Panc1 (cell line): Measurements from ENCODE around the gene VMAC. TPM values are rescaled to one million over a fixed set of nuclear protein-coding genes. Genes with fewer than 3 reads are reported as not detected.

ENCODE experiments used
- ATAC-seq: fragments of 200-7000 bp; cut with Tn5 transposase; 2 replicates; pipeline ENCODE4 v1.9.1; 2020; ENCODE audit warnings: mild to moderate bottlenecking, moderate library complexity
- BruUV-seq: library from RNA; stranded (reverse); fragments of 400-500 nt; replicated peaks from 2 replicates; lab custom pipeline; 2021; lab: Mats Ljungman, UMichigan
- CTCF ChIA-PET: fragments of 300-600 bp; sonication (Branson Sonifier 250); formaldehyde crosslinking; loops from one replicate; lab custom pipeline; 2022; ENCODE audit warnings: antibody characterized with exemption; lab: Charles Lee
- POLR2A ChIA-PET: fragments of 300-600 bp; sonication (Branson Sonifier 250); formaldehyde crosslinking; loops from one replicate; lab custom pipeline; 2022; ENCODE audit warnings: antibody characterized with exemption; lab: Charles Lee
- DNase-seq: peaks from one replicate; pipeline ENCODE4 v3.0.0-alpha.2; 2010; ENCODE audit warnings: low read depth, low spot score
- H3K27ac ChIP-seq: 2 replicates; pipeline ENCODE4 v1.5.1; 2011; ENCODE audit warnings: mild to moderate bottlenecking, low read length, inconsistent platforms
- H3K27me3 ChIP-seq: fragments of 200-500 bp; sonication (Bioruptor generic); 2 replicates; pipeline ENCODE4 v1.6.0; 2014; ENCODE audit warnings: low read length, inconsistent platforms; ENCODE audit not compliant: control insufficient read depth, insufficient read depth
- H3K36me3 ChIP-seq: fragments of 200-500 bp; sonication (Bioruptor generic); 2 replicates; pipeline ENCODE4 v1.5.1; 2014; ENCODE audit warnings: inconsistent platforms, mild to moderate bottlenecking, low read length, moderate library complexity; ENCODE audit not compliant: control insufficient read depth, insufficient read depth
- H3K4me1 ChIP-seq: 2 replicates; pipeline ENCODE4 v1.5.1; 2011; ENCODE audit warnings: inconsistent platforms, mild to moderate bottlenecking, low read length, moderate library complexity; ENCODE audit not compliant: control insufficient read depth, insufficient read depth
- H3K4me3 ChIP-seq, 2 experiments: 2 replicates each; pipeline ENCODE4 v1.5.1; 2011 to 2012; ENCODE audit warnings: low read depth in 2 of 2, low read length in 2 of 2, mild to moderate bottlenecking in 2 of 2, inconsistent platforms in 1 of 2, moderate library complexity in 1 of 2
- H3K9me3 ChIP-seq: fragments of 200-500 bp; sonication (Bioruptor generic); 2 replicates; pipeline ENCODE4 v1.5.1; 2014; ENCODE audit warnings: low read depth, mild to moderate bottlenecking, inconsistent platforms, low read length, moderate library complexity; ENCODE audit not compliant: control insufficient read depth, insufficient read depth
- CTCF ChIP-seq: fragments of 450-650 bp; IDR thresholded peaks from 2 replicates; pipeline ENCODE4 v1.5.1; 2017; ENCODE audit warnings: mild to moderate bottlenecking
- POLR2AphosphoS5 ChIP-seq: IDR thresholded peaks from 2 replicates; pipeline ENCODE4 v1.6.1; 2012; ENCODE audit warnings: mild to moderate bottlenecking, low read depth, low read length, moderate library complexity
- REST ChIP-seq, 2 experiments: IDR thresholded peaks; 2 replicates each; pipeline ENCODE4 v1.6.1; 2011 to 2012; ENCODE audit warnings: low read depth in 2 of 2, control low read depth in 1 of 2, low read length in 1 of 2, mild to moderate bottlenecking in 1 of 2, moderate library complexity in 1 of 2; ENCODE audit not compliant: insufficient read depth in 1 of 2
- SIN3A ChIP-seq: IDR thresholded peaks from 2 replicates; pipeline ENCODE4 v1.6.1; 2012; ENCODE audit warnings: low read depth, mild to moderate bottlenecking, low read length, moderate library complexity, borderline replicate concordance; ENCODE audit not compliant: insufficient read depth
- TCF7L2 ChIP-seq: IDR thresholded peaks from 2 replicates; pipeline ENCODE4 v1.6.1; 2011; ENCODE audit warnings: mild to moderate bottlenecking, low read depth, low read length, inconsistent platforms
- in situ Hi-C: cut with HindIII; loops from 2 replicates; pipeline ENCODE4 v1.10.0; 2016; ENCODE audit warnings: low sequenced_read_pairs, low pct_unique_long_range_greater_than_20kb
- intact Hi-C: fragments of 100-400 bp; cut with micrococcal nuclease; formaldehyde crosslinking; loops from one replicate; pipeline ENCODE4 v1.10.0; 2022; ENCODE audit not compliant: unreplicated experiment
- total RNA-seq: library from RNA; stranded (reverse); gene quantifications from one replicate; pipeline ENCODE4 v1.2.1, GENCODE V29; 2021; ENCODE audit not compliant: unreplicated experiment

VMAC gene
- total RNA-seq, 1 experiment from 2014 or later: 5.2 TPM

- H3K4me1 ChIP-seq: no peaks in the 10 kb centered on the region
- in situ Hi-C loops (no loop called here), intact Hi-C loops (loop anchor here (10.0 kb wide), 1 partner anchor 87 kb away; the partner anchor contains the start of gene NRTN)
- no peaks in the 10 kb centered on the region for H3K9me3 ChIP-seq
- BruUV-seq: no TSS peak
- DNase-seq (no peak), ATAC-seq (peak; percentile 71)
- TF ChIP-seq CTCF (peak; percentile 77), REST (IDR thresholded peaks at IDR 0.05; ENCODE audit: insufficient read depth in 1 of 2, low read depth in 2 of 2, low read length in 1 of 2) (no peak)
- no peaks in the 10 kb centered on the region for H3K36me3 ChIP-seq
- H3K27ac ChIP-seq: no peak overlapping the region
- no peaks in the 10 kb centered on the region for H3K27me3 ChIP-seq
- no peak overlapping the region for H3K4me3 ChIP-seq
- POLR2A ChIA-PET: no interaction called here
- CTCF ChIA-PET: no interaction called here
These were observed 12.5 kb upstream of the VMAC start for GRCh38 chr19:5891938-5892771.

GRCh38 chr19:5892772-5893275, 11.8 kb upstream of the VMAC start:
- DNase-seq: no peak
- H3K9me3 ChIP-seq: no peaks in the 10 kb centered on the region
- CTCF ChIA-PET: no interaction called here
- in situ Hi-C loops: no loop called here
- H3K27me3 ChIP-seq: no peaks in the 10 kb centered on the region
- no peak overlapping the region for H3K4me3 ChIP-seq
- TF ChIP-seq TCF7L2 (no peak), POLR2AphosphoS5 (no peak), CTCF (peak; percentile 39; the same call in 1 of the 2 replicates), SIN3A (no peak), REST (IDR thresholded peaks at IDR 0.05; ENCODE audit: insufficient read depth in 1 of 2, low read depth in 2 of 2, low read length in 1 of 2) (no peak)
- BruUV-seq: no TSS peak
- H3K36me3 ChIP-seq: no peaks in the 10 kb centered on the region
- intact Hi-C loops: loop anchor here (10.0 kb wide), 1 partner anchor 88 kb away; the partner anchor contains the start of gene NRTN
- H3K4me1 ChIP-seq: no peaks in the 10 kb centered on the region
- ATAC-seq: peak; percentile 13; the same call in 1 of the 2 replicates
- POLR2A ChIA-PET: no interaction called here
- no peak overlapping the region for H3K27ac ChIP-seq
